Measurements from ENCODE around the gene COL9A3. TPM values are rescaled to one million over a fixed set of nuclear protein-coding genes. Genes with fewer than 3 reads are reported as not detected.
A peak's percentile ranks its signal among the peaks of the same experiment; 100 is the strongest.

Gene COL9A3
- total RNA-seq, 1 donor, result not detected

DNA sequence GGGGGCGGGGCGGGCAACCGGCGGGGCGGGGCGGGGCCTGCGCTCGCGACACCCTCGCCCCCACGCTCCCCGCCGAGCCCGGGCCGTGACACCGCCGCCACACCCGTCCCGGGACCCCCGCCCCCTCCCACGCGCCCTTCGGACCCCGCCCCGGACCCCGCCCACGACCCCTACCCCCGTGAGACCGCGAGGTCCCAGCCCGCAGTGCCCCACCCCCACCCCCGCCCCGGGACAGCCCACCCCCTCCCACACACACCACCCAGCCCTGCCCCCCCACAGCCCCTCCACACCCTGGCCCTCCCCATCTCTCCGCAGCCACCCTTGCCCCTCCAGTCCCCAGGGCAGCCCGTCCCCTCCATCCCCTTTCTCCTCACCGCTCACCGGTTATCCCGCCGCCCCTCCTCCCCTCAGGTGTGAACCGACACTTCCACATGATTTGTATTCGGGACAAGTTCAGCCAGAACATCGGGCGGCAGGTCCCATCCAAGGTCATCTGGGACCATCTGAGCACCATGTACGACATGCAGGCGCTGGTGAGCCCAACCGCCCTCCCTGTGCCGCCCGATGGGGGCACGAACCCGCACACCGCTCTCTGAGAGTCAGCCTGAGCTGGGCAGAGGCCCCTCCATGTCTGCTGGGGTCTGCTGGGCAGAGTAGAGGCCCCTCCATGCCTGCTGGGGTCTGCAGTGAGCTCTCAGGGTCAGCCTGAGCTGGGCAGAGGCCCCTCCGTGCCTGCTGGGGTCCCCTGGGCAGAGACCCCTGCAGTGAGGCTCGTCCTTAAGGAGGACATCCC lies 20.0 kb upstream of the COL9A3 start:
- Histone ChIP-seq H3K27me3 (ENCODE audit: insufficient read depth, low read length) (no peaks in the 10 kb centered on the region), H3K4me3 (ENCODE audit: insufficient read depth, low read length) (peak overlapping the region; percentile 84), H4K20me1 (ENCODE audit: insufficient read depth, low read length) (peaks cover 8% of the 10 kb centered on the region), H3K9me3 (ENCODE audit: low read depth, low read length) (no peaks in the 10 kb centered on the region), H3K4me2 (ENCODE audit: insufficient read depth, low read length) (peak overlapping the region; percentile 79), H2AFZ (ENCODE audit: low read length) (no peak overlapping the region), H3K27ac (ENCODE audit: low read depth, low read length) (no peak overlapping the region), H3K4me1 (ENCODE audit: insufficient read depth, low read length) (peaks cover 11% of the 10 kb centered on the region), H3K79me2 (ENCODE audit: insufficient read depth, low read length) (peaks cover 8% of the 10 kb centered on the region), H3K36me3 (ENCODE audit: insufficient read depth, low read length) (peaks cover 21% of the 10 kb centered on the region)
- DNase-seq (ENCODE audit: insufficient read length, low spot score, missing footprints), result no peak
- TF ChIP-seq, protein P1, sequence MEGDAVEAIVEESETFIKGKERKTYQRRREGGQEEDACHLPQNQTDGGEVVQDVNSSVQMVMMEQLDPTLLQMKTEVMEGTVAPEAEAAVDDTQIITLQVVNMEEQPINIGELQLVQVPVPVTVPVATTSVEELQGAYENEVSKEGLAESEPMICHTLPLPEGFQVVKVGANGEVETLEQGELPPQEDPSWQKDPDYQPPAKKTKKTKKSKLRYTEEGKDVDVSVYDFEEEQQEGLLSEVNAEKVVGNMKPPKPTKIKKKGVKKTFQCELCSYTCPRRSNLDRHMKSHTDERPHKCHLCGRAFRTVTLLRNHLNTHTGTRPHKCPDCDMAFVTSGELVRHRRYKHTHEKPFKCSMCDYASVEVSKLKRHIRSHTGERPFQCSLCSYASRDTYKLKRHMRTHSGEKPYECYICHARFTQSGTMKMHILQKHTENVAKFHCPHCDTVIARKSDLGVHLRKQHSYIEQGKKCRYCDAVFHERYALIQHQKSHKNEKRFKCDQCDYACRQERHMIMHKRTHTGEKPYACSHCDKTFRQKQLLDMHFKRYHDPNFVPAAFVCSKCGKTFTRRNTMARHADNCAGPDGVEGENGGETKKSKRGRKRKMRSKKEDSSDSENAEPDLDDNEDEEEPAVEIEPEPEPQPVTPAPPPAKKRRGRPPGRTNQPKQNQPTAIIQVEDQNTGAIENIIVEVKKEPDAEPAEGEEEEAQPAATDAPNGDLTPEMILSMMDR (IDR thresholded peaks at IDR 0.05; ENCODE audit: extremely low read depth, low read depth, low read length), result no peak

DNA sequence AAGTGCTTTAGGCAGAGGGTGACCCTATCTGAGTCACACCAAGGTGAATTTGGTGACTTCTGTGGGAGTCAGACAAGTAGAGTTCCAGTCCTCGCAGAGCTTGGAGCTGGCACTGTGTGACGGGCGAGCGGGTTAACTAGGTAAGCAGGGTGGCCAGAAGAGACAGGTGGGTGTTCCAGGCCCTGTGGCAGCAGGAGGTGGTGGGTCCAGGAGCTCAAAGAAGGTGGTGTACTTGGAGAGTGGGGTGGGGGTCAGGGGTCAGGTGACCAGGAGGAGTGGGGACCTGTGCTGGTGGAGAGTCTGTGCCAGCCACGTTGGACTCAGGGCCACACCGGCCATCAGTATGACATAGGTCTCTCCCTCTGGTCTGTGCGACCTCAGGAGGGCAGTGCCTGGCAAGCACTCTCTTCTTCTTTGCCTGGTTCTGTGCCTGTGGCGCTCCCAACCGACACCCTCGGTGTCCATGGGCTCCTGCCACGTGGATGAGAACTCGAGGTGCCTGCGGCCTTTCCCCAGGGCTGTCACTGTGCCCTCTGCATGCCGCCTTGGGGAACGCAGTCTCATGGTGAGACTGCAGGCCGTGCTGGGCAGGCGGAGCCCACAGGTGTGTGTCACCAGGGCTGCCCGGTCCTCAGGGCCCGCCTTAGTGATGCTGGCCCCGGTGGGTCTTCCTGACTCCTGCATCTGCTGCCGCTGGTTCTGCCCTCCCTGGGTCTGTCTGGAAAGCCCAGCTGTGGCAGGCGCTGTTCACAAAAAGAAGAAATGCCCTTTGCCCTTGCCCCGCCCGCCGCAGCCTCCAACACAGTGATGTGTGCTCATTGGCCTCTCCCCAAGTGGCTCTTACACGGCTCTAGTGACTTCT lies 18.9 kb upstream of the COL9A3 start:
- H4K20me1 ChIP-seq (ENCODE audit: insufficient read depth, low read length), result peaks cover 8% of the 10 kb centered on the region
- H2AFZ ChIP-seq (ENCODE audit: low read length), result no peak overlapping the region
- peak overlapping the region; percentile 79 for H3K4me2 ChIP-seq (ENCODE audit: insufficient read depth, low read length)
- H3K4me3 ChIP-seq (ENCODE audit: insufficient read depth, low read length), result no peak overlapping the region
- peaks cover 8% of the 10 kb centered on the region for H3K79me2 ChIP-seq (ENCODE audit: insufficient read depth, low read length)
- TF ChIP-seq, protein P1 (IDR thresholded peaks at IDR 0.05; ENCODE audit: extremely low read depth, low read depth, low read length), result no peak
- DNase-seq (ENCODE audit: insufficient read length, low spot score, missing footprints), result no peak
- no peak overlapping the region for H3K27ac ChIP-seq (ENCODE audit: low read depth, low read length)
- H3K27me3 ChIP-seq (ENCODE audit: insufficient read depth, low read length), result no peaks in the 10 kb centered on the region
- peaks cover 11% of the 10 kb centered on the region for H3K4me1 ChIP-seq (ENCODE audit: insufficient read depth, low read length)
- no peaks in the 10 kb centered on the region for H3K9me3 ChIP-seq (ENCODE audit: low read depth, low read length)
- H3K36me3 ChIP-seq (ENCODE audit: insufficient read depth, low read length), result peaks cover 21% of the 10 kb centered on the region

DNA sequence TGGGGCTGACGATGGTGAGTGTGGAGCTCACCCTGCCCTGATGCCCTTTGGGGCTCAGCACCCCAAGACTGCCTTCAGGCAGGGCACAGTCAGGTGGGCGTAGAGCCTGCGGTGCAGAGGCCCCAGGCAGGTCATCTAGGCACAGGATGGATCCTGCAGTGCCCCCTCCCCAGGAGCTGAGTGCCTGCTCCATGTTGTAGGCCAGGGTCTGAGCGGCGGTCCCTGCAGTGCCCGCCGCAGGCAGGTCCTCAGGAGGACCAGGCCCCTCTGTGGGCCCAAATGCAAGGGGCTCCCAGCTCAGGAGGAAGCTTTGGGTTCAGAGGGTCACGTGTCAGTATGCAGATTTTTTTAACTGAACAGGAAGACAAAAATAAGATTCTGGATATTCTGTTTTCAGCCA lies 17.8 kb upstream of the COL9A3 start:
- no peaks in the 10 kb centered on the region for H3K9me3 ChIP-seq (ENCODE audit: low read depth, low read length)
- peaks cover 8% of the 10 kb centered on the region for H3K79me2 ChIP-seq (ENCODE audit: insufficient read depth, low read length)
- TF ChIP-seq, protein P1 (IDR thresholded peaks at IDR 0.05; ENCODE audit: extremely low read depth, low read depth, low read length), result no peak
- no peak overlapping the region for H3K4me3 ChIP-seq (ENCODE audit: insufficient read depth, low read length)
- no peaks in the 10 kb centered on the region for H3K27me3 ChIP-seq (ENCODE audit: insufficient read depth, low read length)
- H3K27ac ChIP-seq (ENCODE audit: low read depth, low read length), result no peak overlapping the region
- no peak overlapping the region for H3K4me2 ChIP-seq (ENCODE audit: insufficient read depth, low read length)
- H3K4me1 ChIP-seq (ENCODE audit: insufficient read depth, low read length), result peaks cover 6% of the 10 kb centered on the region
- no peak for DNase-seq (ENCODE audit: insufficient read length, low spot score, missing footprints)
- H3K36me3 ChIP-seq (ENCODE audit: insufficient read depth, low read length), result peaks cover 21% of the 10 kb centered on the region
- H2AFZ ChIP-seq (ENCODE audit: low read length), result no peak overlapping the region
- H4K20me1 ChIP-seq (ENCODE audit: insufficient read depth, low read length), result peaks cover 8% of the 10 kb centered on the region

DNA sequence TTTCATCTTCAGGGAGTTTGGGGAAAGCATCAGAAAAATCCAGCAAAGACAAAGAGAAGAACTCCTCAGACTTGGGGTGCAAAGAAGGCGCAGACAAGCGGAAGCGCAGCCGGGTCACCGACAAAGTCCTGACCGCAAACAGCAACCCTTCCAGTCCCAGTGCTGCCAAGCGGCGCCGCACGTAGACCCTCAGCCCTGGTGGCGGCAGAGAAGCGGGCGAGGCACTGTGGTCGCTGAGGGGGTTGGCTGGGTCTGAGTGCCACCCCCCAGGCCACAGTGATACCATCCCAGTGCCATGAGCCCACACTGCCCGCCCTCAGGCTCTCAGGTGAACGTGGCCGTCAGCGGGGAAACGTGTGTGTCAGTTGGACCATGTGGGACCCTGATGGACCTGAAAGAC lies 17.4 kb upstream of the COL9A3 start:
- Histone ChIP-seq H3K9me3 (ENCODE audit: low read depth, low read length) (no peaks in the 10 kb centered on the region), H3K27me3 (ENCODE audit: insufficient read depth, low read length) (no peaks in the 10 kb centered on the region), H3K79me2 (ENCODE audit: insufficient read depth, low read length) (peaks cover 8% of the 10 kb centered on the region), H4K20me1 (ENCODE audit: insufficient read depth, low read length) (peaks cover 8% of the 10 kb centered on the region), H3K4me1 (ENCODE audit: insufficient read depth, low read length) (peaks cover 6% of the 10 kb centered on the region), H3K27ac (ENCODE audit: low read depth, low read length) (no peak overlapping the region), H3K4me2 (ENCODE audit: insufficient read depth, low read length) (no peak overlapping the region), H3K36me3 (ENCODE audit: insufficient read depth, low read length) (peaks cover 21% of the 10 kb centered on the region), H3K4me3 (ENCODE audit: insufficient read depth, low read length) (no peak overlapping the region), H2AFZ (ENCODE audit: low read length) (no peak overlapping the region)
- TF ChIP-seq, protein P1 (IDR thresholded peaks at IDR 0.05; ENCODE audit: extremely low read depth, low read depth, low read length), result no peak
- no peak for DNase-seq (ENCODE audit: insufficient read length, low spot score, missing footprints)
